Immature natural killer cell (primary cell): ENCODE data around the gene MUSTN1. TPM values are rescaled to one million over a fixed set of nuclear protein-coding genes. Genes with fewer than 3 reads are reported as not detected.

Source experiments
- DNase-seq, 3 donors: peaks; one replicate each; pipeline ENCODE4 v3.0.0; 2022; ENCODE audit warnings: mixed read lengths in 1 of 3
- H3K27ac Mint-ChIP-seq, 6 donors: one replicate each; pipeline ENCODE4 v1.8.0; 2020; ENCODE audit warnings: mixed read lengths in 6 of 6, mild to moderate bottlenecking in 5 of 6, inconsistent platforms in 4 of 6, moderate library complexity in 3 of 6
- H3K27me3 Mint-ChIP-seq, 3 donors: one replicate each; pipeline ENCODE4 v1.8.0; 2020 to 2021; ENCODE audit warnings: low read depth in 3 of 3, mild to moderate bottlenecking in 3 of 3, mixed read lengths in 3 of 3, moderate library complexity in 3 of 3, inconsistent platforms in 1 of 3
- H3K36me3 Mint-ChIP-seq, 3 donors: one replicate each; pipeline ENCODE4 v1.8.0; 2020; ENCODE audit warnings: mixed read lengths in 3 of 3, inconsistent platforms in 2 of 3, mild to moderate bottlenecking in 2 of 3
- H3K4me1 Mint-ChIP-seq, 2 donors: one replicate each; pipeline ENCODE4 v1.8.0; 2020; ENCODE audit warnings: inconsistent platforms in 2 of 2, mild to moderate bottlenecking in 2 of 2, mixed read lengths in 2 of 2, moderate library complexity in 1 of 2
- H3K4me3 Mint-ChIP-seq, 5 donors: one replicate each; pipeline ENCODE4 v1.8.0; 2020; ENCODE audit warnings: mild to moderate bottlenecking in 5 of 5, mixed read lengths in 5 of 5, inconsistent platforms in 3 of 5, moderate library complexity in 3 of 5
- H3K9me3 Mint-ChIP-seq, 6 donors: one replicate each; pipeline ENCODE4 v1.8.0; 2020; ENCODE audit warnings: mild to moderate bottlenecking in 6 of 6, mixed read lengths in 6 of 6, inconsistent platforms in 4 of 6, moderate library complexity in 3 of 6
- polyA plus RNA-seq, 3 donors: library from polyadenylated mRNA; unstranded; fragments of 300-500 nt; fragmentation: Illumina TruSeq; gene quantifications; one replicate each; pipeline ENCODE4 v1.2.3, GENCODE V29; 2021

Gene MUSTN1
- polyA plus RNA-seq, 3 donors from 2014 or later = not detected

DNA sequence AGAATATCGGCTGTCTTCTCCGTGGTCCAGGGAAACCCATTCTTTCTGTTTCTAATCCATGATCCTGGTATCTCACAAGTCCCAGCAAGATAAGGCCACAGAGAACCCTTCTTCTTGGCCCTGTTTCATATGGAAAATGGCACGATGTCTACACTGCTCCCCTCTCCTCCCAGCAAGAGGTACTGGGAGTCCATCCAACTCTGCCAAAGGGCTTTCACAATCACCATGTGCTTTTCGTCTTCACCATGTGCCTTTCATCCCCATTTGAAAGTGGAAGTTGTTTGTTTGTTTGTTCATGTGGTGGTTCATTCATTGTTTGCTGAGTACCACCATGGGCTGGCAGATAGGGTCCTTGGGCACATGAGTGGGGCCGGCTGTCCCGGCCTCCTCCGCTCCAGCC lies 34.7 kb downstream of the MUSTN1 start:
- no peak overlapping the region for H3K27ac Mint-ChIP-seq
- H3K4me1 Mint-ChIP-seq = no peaks in the 10 kb centered on the region
- H3K36me3 Mint-ChIP-seq = no peaks in the 10 kb centered on the region
- no peak overlapping the region for H3K4me3 Mint-ChIP-seq
- no peaks in the 10 kb centered on the region for H3K9me3 Mint-ChIP-seq
- no peak for DNase-seq
- peaks cover 0 to 4% (median 0%) of the 10 kb centered on the region in 3 donors for H3K27me3 Mint-ChIP-seq

DNA sequence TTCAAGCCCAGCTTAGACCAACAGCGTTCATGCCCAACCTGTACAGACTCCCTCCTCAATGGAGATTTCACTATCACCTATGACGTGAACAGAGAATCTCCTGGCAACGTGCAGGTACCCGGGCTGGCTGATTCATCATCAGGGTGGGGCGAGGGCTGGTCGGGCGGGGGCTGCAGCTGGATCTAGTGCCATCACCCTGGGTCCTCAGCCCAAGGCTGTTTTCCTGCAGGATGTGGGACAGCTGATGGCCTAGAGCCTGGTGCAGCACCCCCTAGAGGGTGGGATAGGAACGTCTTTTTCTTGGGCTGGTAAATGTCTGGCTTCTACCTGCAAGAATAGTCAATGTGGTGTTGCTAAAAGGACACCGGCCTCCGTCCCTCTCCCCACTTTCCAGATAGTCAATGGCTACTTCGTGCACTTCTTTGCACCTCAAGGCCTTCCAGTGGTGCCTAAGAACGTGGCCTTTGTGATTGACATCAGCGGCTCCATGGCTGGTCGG lies 35.8 kb downstream of the MUSTN1 start:
- DNase-seq = no peak

DNA sequence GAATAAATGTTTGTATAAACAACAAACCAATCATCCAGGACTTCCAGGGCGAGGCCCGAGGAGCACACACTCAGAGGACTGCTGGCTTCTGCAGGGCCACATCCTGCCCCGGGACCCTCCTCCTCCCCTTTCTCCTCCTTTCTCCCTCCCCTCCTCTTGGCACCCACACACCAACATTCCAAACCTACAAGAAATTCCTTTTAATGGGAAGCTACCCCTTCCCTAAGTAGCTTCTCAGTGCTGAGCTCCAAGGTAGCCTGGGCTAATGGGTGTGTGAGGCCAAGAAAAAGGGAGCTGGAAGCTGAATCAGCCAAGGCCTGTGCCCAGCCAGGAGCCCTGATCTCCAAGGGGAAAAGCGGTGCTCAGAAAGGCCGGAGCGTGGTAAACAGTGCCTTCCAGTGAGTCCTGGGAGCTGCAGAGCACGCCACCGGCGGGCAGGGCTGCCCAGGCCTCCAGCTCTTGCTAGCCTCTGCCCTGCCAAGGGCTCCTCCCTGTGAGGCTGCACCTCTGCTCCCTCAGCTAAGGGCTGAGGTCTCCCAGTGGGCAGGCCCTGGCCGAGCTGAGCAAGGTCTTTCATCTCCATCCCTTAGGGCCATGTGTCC lies 36.3 kb downstream of the MUSTN1 start:
- H3K9me3 Mint-ChIP-seq = no peaks in the 10 kb centered on the region
- H3K36me3 Mint-ChIP-seq = no peaks in the 10 kb centered on the region
- H3K27me3 Mint-ChIP-seq = peaks cover 0 to 4% (median 0%) of the 10 kb centered on the region in 3 donors
- DNase-seq = no peak
- H3K4me3 Mint-ChIP-seq = no peak overlapping the region
- no peak overlapping the region for H3K27ac Mint-ChIP-seq
- no peaks in the 10 kb centered on the region for H3K4me1 Mint-ChIP-seq

More for the DNA sequence above, 35.8 kb downstream of the MUSTN1 start:
- peaks cover 0 to 4% (median 0%) of the 10 kb centered on the region in 3 donors for H3K27me3 Mint-ChIP-seq
- no peak overlapping the region for H3K4me3 Mint-ChIP-seq
- H3K9me3 Mint-ChIP-seq = no peaks in the 10 kb centered on the region
- no peaks in the 10 kb centered on the region for H3K36me3 Mint-ChIP-seq
- H3K27ac Mint-ChIP-seq = no peak overlapping the region
- H3K4me1 Mint-ChIP-seq = no peaks in the 10 kb centered on the region

DNA sequence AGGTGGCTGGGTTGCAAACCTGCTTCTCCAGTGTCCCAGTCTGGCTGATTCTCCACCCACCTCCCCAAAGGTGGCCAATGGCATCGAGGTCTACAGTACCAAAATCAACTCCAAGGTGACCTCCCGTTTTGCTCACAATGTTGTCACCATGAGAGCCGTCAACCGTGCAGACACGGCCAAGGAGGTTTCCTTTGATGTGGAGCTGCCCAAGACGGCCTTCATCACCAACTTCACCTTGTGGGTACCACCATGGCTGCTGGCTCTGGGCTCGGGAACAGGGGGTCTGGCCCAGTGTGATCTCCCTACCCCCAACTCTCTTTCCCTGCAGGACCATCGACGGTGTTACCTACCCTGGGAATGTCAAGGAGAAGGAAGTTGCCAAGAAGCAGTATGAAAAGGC lies 38.4 kb downstream of the MUSTN1 start:
- no peak for DNase-seq
- Mint-ChIP-seq H3K9me3 (no peaks in the 10 kb centered on the region), H3K4me1 (no peaks in the 10 kb centered on the region), H3K27ac (no peak overlapping the region), H3K4me3 (no peak overlapping the region), H3K36me3 (no peaks in the 10 kb centered on the region), H3K27me3 (peaks cover 0 to 4% (median 2%) of the 10 kb centered on the region in 3 donors)

DNA sequence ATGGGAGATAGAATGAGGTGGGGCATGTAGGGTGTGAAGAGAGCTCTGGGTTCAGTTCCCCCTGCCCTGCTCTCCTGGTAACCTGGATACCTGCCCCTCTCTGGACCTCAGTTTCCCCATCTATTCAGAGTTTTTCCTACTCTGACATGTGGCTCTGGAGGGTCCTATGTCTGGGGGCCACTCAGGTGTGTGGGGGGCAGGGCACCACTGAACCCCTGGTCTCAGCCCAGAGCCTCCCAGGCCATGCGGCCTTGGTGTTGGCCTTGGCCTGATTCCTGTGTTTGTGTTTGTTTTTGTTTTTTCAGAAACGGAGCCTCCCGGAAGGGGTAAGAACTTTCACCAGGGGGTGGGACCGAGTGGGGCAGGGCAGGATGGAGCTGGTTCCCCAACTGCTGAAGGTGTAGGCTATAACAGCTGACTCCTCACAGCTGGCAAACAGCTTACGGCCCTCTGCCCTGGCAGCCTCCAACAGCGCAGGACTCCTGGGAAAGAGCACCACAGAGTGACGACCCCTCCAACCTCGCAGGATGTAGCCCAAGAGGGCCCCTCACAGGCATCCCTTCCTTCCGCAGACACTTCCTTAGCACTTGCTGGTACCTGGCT lies 39.4 kb downstream of the MUSTN1 start:
- Mint-ChIP-seq H3K27ac (no peak overlapping the region), H3K4me1 (no peaks in the 10 kb centered on the region), H3K9me3 (no peaks in the 10 kb centered on the region), H3K27me3 (peaks cover 0 to 4% (median 2%) of the 10 kb centered on the region in 3 donors), H3K4me3 (no peak overlapping the region), H3K36me3 (no peaks in the 10 kb centered on the region)
- no peak for DNase-seq

DNA sequence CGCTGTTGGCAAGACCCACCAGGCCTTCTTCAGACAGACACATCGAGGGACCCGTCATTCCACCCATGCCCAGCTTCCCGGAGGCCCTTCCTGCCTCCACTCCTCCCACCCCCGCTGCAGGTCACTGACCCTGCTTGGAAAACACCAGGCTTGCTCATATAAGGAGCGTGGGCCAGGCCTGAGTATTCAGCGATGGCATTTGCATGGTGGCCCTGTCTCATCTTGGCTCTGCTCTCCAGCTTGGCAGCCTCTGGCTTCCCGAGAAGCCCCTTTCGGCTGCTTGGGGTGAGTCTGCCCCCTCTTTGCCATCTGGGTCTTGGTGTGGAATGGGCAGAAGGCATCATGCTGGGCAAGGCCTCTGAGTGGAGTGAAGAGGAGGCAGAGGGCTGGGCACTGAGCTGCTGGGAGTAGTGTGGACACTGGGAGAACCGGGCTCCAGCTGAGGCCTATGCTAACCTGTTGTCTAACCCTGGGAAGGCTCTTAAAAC lies 40.2 kb downstream of the MUSTN1 start, which contains the start of gene ITIH3:
Gene ITIH3 (plus strand): TSS at position 185 of the 488 bp plus-strand sequence. CDS start 8 bp downstream, at position 193.
- Mint-ChIP-seq H3K4me3 (no peak within 1 kb of the TSS), H3K27me3 (peaks cover 0 to 4% (median 2%) of the 10 kb centered on the region in 3 donors), H3K4me1 (no peaks in the 10 kb centered on the region), H3K27ac (no peak within 1 kb of the TSS), H3K36me3 (no peaks in the 10 kb centered on the region), H3K9me3 (no peaks in the 10 kb centered on the region)
- DNase-seq = no peak

DNA sequence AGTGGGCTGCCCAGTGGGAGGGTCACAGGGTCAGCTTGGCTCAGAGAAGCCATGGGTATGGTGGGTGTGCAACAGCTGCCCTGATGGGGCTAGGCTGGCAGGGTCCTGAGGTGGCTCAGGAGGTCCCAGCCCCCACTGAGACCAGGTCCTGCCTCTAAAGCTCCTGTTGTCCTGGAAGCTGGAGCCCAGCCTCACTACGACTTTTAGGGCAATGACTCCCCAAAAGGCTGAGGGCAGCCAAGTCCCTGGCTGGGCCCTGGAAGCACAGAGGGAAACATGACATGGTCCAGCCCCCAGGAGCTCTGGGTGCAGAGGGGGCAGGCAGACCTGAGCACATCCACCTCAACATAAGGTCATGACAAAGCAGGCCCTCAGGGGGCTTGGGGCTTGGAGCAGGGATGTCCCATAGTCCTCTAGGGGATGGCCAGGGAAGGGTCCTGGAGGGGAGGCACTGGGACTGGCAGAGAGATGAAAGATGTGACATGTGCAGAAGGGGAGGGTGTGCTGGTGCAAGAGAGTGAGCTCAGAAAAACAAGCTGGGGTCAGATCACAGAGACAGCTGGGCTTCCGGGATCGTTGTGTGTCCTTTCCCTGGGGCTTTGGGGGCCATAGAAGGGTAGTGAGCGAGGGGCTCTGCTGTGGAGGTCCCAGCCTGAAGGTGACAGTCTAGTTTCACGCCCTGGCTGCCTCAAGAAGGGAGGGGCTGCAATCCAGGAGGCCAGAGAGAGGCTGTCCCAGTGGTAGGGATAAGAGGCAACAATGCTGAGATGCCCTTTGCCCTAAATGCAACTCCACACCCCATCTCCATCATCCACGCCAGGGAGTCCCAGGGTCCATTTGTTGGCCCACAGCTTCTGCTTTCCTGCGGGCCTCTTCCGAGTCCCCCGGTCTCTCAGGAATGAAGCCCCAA lies 40.9 kb downstream of the MUSTN1 start:
- peaks cover 0 to 4% (median 2%) of the 10 kb centered on the region in 3 donors for H3K27me3 Mint-ChIP-seq
- H3K4me3 Mint-ChIP-seq = no peak overlapping the region
- no peak for DNase-seq
- no peaks in the 10 kb centered on the region for H3K4me1 Mint-ChIP-seq
- no peak overlapping the region for H3K27ac Mint-ChIP-seq
- no peaks in the 10 kb centered on the region for H3K9me3 Mint-ChIP-seq
- H3K36me3 Mint-ChIP-seq = no peaks in the 10 kb centered on the region

DNA sequence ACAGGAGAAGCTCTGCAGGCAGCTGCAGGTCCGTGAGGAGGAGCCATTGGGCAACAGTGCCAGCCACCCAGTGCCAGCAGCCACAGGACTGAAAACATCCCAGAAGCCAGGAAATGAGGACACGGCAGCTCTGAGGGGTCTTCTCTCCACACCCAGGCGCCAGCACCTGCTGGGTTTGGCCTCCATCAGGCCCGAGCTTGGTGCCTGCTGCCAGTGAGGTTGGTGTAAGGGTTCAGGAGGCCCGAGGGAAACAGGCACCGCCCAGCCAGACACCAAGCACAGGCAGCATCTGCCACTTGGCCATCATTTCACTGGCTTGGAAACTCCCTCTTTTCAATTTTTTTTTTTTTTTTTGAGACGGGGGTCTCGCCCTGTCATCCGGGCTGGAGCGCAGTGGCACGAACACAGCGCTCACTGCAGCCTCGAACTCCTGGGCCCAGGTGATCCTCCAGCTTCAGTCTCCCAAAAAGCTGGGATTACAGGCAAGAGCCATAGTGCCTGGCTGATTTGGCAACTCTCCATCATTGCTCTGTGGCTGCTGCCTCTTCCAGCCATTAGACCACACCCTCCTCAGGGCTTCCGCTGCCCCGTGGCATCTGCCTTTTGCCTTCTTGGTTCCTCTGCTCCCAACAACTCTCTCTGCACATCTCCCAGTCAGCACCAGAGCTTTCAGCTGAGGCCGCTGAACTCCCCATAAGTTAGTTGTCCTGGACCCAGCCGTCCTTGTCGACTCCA lies 41.7 kb downstream of the MUSTN1 start:
- no peaks in the 10 kb centered on the region for H3K36me3 Mint-ChIP-seq
- no peak overlapping the region for H3K4me3 Mint-ChIP-seq
- H3K9me3 Mint-ChIP-seq = no peaks in the 10 kb centered on the region
- no peak overlapping the region for H3K27ac Mint-ChIP-seq
- peaks cover 0 to 4% (median 2%) of the 10 kb centered on the region in 3 donors for H3K27me3 Mint-ChIP-seq
- no peaks in the 10 kb centered on the region for H3K4me1 Mint-ChIP-seq
- DNase-seq = no peak

DNA sequence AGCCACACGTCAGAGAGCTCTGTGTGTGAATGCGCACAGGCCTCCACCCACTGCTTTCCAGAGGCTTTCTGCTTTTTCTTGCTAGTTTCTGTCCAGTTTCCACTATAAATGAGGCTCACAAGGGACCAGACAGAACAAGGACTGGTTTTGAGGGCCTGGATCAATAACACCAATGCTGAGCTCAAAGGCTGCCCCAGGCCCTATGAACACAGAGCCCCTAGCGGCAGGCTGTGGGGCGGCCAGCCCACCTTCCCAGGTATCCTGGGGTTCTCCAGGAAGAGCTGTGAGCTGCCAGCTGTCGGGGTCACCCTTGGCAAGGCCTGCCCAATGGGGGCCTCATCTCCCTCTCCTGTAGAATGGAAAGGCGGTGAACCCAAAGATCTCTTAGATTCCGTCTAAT lies 42.4 kb downstream of the MUSTN1 start:
- no peak overlapping the region for H3K4me3 Mint-ChIP-seq
- DNase-seq = no peak
- no peaks in the 10 kb centered on the region for H3K4me1 Mint-ChIP-seq
- no peak overlapping the region for H3K27ac Mint-ChIP-seq
- peaks cover 0 to 4% (median 2%) of the 10 kb centered on the region in 3 donors for H3K27me3 Mint-ChIP-seq
- no peaks in the 10 kb centered on the region for H3K36me3 Mint-ChIP-seq
- no peaks in the 10 kb centered on the region for H3K9me3 Mint-ChIP-seq

DNA sequence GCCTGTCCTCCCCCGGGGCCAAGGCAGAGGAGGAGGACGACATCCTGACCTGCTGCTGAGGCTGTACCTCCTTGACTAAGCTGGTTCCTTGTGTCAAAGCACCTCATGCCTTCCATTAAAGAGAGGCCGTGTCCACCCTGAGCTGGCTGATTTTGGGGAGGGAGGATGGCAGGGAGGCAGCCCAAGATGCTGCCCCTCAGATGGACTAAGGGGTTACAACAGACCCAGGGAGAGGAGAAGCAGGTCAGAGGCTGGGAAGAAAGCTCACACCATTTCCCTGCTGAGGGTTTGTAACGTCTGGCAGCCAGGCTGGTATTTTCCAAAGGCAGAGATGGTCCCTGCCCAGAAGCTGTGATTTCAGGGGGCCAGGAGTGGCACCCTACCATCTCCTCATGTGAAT lies 42.9 kb downstream of the MUSTN1 start:
- Mint-ChIP-seq H3K4me3 (no peak overlapping the region), H3K27me3 (peaks cover 0 to 5% (median 2%) of the 10 kb centered on the region in 3 donors), H3K4me1 (no peaks in the 10 kb centered on the region), H3K9me3 (no peaks in the 10 kb centered on the region), H3K27ac (no peak overlapping the region), H3K36me3 (no peaks in the 10 kb centered on the region)
- no peak for DNase-seq

DNA sequence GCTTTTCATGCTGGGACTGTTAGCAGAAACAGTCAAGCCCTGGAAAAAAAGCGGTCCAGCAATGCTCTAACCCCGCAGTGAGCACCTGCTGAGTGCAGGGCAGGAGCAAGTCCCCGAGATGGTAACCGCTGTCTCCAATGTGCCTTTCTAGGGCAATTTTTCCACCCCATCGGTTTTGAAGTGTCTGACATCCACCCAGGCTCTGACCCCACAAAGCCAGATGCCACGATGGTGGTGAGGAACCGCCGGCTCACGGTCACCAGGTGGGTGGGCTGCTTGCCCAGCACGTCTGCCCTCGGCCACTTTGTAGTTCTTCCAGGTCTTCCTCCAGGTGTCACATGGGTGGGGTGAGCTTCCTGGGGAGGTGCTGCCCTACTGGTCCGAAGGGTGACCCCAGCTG lies 43.5 kb downstream of the MUSTN1 start:
- H3K36me3 Mint-ChIP-seq = no peaks in the 10 kb centered on the region
- no peaks in the 10 kb centered on the region for H3K9me3 Mint-ChIP-seq
- H3K4me3 Mint-ChIP-seq = no peak overlapping the region
- H3K4me1 Mint-ChIP-seq = no peaks in the 10 kb centered on the region
- H3K27ac Mint-ChIP-seq = no peak overlapping the region
- DNase-seq = no peak
- peaks cover 0 to 2% (median 1%) of the 10 kb centered on the region in 3 donors for H3K27me3 Mint-ChIP-seq

DNA sequence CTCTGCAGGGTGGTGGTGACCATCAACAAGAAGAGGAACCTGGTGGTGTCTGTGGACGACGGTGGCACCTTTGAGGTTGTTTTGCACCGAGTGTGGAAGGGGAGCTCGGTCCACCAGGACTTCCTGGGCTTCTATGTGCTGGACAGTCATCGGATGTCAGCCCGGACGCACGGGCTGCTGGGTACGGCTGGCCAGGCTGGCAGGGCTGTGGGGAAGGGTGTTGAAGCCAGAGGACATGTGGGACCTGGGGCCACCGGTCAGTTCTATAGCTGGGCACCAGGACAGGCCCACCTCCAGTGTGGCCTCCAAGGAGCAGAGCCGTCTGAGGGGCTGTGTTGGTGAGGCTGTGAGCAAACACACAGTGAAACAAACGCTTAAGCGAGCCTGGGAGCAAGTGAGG lies 44.1 kb downstream of the MUSTN1 start:
- Mint-ChIP-seq H3K36me3 (no peaks in the 10 kb centered on the region), H3K9me3 (no peaks in the 10 kb centered on the region), H3K4me3 (no peak overlapping the region), H3K27ac (no peak overlapping the region), H3K4me1 (no peaks in the 10 kb centered on the region), H3K27me3 (peaks cover 0 to 2% (median 1%) of the 10 kb centered on the region in 3 donors)
- DNase-seq = no peak

DNA sequence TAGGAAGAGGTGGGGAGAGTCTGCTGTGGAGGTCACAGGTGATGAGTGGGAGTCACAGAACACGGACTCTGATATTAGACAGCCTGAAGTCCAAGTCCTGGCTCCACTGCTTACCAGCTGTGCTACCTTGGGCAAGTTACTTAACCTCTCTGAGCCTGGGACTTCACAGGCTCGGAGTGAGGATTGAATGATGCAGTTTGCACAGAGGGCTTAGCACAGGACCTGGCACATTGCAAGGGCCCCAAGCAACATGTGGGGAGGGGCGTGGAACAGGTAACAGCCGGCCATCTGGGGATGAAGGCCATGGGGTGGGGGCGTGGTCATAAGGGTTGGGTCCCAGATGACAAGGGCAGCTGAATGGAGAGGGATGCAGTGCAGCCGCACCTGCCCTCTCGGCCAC lies 44.5 kb downstream of the MUSTN1 start:
- H3K27ac Mint-ChIP-seq = no peak overlapping the region
- H3K4me3 Mint-ChIP-seq = no peak overlapping the region
- DNase-seq = no peak
- no peaks in the 10 kb centered on the region for H3K9me3 Mint-ChIP-seq
- H3K36me3 Mint-ChIP-seq = no peaks in the 10 kb centered on the region
- peaks cover 0 to 2% (median 1%) of the 10 kb centered on the region in 3 donors for H3K27me3 Mint-ChIP-seq
- no peaks in the 10 kb centered on the region for H3K4me1 Mint-ChIP-seq
